ENCODE results near the gene TYMP.

- TF ChIP-seq EZH2 (IDR thresholded peaks at IDR 0.05; ENCODE audit: borderline replicate concordance, insufficient read depth, low read depth, low read length, poor library complexity, severe bottlenecking): no peak
- no peak for TF ChIP-seq CTCF (IDR thresholded peaks at IDR 0.05)
These were observed 6.4 kb upstream of the TYMP start for GRCh38 chr22:50536226-50536625.

Measured in B cell (primary cell).